Activated T-helper 2 cell treated with anti-CD3 and anti-CD28 coated beads, Interferon-gamma antibody, Interleukin-2, Interleukin-4, amounts not matched to agents 10 μg/mL and 5 μg/mL and 100 μg/mL, durations not matched to agents 14 hours and 24 hours and 36 hours (primary cell): ENCODE results near the gene DZANK1. TPM values are rescaled to one million over a fixed set of nuclear protein-coding genes. Genes with fewer than 3 reads are reported as not detected.
"Not testable (repeated sequence)": the region's sequence is repeated elsewhere in the genome, so short reads cannot be mapped to it uniquely, and the experiment has no call there.

Experiments used
- DNase-seq: peaks from one replicate; pipeline ENCODE4 v3.0.0; 2021; ENCODE audit warnings: low spot score
- H3K27ac Mint-ChIP-seq: one replicate; pipeline ENCODE4 v1.8.0; 2021; ENCODE audit warnings: mixed read lengths
- H3K27me3 Mint-ChIP-seq: one replicate; pipeline ENCODE4 v1.8.0; 2021; ENCODE audit warnings: low read depth, mixed read lengths
- H3K36me3 Mint-ChIP-seq: one replicate; pipeline ENCODE4 v1.8.0; 2021; ENCODE audit warnings: low read depth, mixed read lengths
- H3K4me1 Mint-ChIP-seq: one replicate; pipeline ENCODE4 v1.8.0; 2021; ENCODE audit warnings: low read depth, mixed read lengths
- H3K4me3 Mint-ChIP-seq: one replicate; pipeline ENCODE4 v1.8.0; 2021; ENCODE audit warnings: low read depth, mild to moderate bottlenecking, moderate library complexity, mixed read lengths
- H3K9me3 Mint-ChIP-seq: one replicate; pipeline ENCODE4 v1.8.0; 2021; ENCODE audit warnings: mixed read lengths
- intact Hi-C: fragments of 100-400 bp; cut with micrococcal nuclease; formaldehyde crosslinking; loops from one replicate; pipeline ENCODE4 v1.15.1; 2023
- total RNA-seq: library from RNA; stranded (reverse); gene quantifications from 2 replicates; pipeline ENCODE4 v1.2.3, GENCODE V29; 2022

DZANK1 gene
- total RNA-seq, 1 donor from 2014 or later = 1.3 TPM

- H3K4me3 Mint-ChIP-seq = no peak overlapping the region
- H3K27me3 Mint-ChIP-seq = no peaks in the 10 kb centered on the region
- no peak for DNase-seq
- H3K9me3 Mint-ChIP-seq = no peaks in the 10 kb centered on the region
- H3K27ac Mint-ChIP-seq = no peak overlapping the region
- H3K4me1 Mint-ChIP-seq = no peaks in the 10 kb centered on the region
- H3K36me3 Mint-ChIP-seq = no peaks in the 10 kb centered on the region
- intact Hi-C loops = no loop called here
Measured at GRCh38 chr20:18428490-18429173, 38.2 kb downstream of the DZANK1 start.

GRCh38 chr20:18427214-18427613 lies 39.6 kb downstream of the DZANK1 start:
- no peak overlapping the region for H3K27ac Mint-ChIP-seq
- DNase-seq = no peak
- H3K4me1 Mint-ChIP-seq = no peaks in the 10 kb centered on the region
- H3K36me3 Mint-ChIP-seq = no peaks in the 10 kb centered on the region
- H3K9me3 Mint-ChIP-seq = no peaks in the 10 kb centered on the region
- intact Hi-C loops = no loop called here
- no peak overlapping the region for H3K4me3 Mint-ChIP-seq
- H3K27me3 Mint-ChIP-seq = no peaks in the 10 kb centered on the region

GRCh38 chr20:18421608-18422007 lies 45.2 kb downstream of the DZANK1 start:
- Mint-ChIP-seq H3K4me3 (no peak overlapping the region), H3K27me3 (peaks cover 5% of the 10 kb centered on the region), H3K27ac (no peak overlapping the region), H3K36me3 (no peaks in the 10 kb centered on the region), H3K4me1 (no peaks in the 10 kb centered on the region), H3K9me3 (no peaks in the 10 kb centered on the region)
- intact Hi-C loops = no loop called here
- no peak for DNase-seq

- H3K9me3 Mint-ChIP-seq = no peaks in the 10 kb centered on the region
Measured at GRCh38 chr20:18416486-18416885, 50.3 kb downstream of the DZANK1 start.

GRCh38 chr20:18414140-18414539 lies 52.7 kb downstream of the DZANK1 start:
- peaks cover 6% of the 10 kb centered on the region for H3K4me1 Mint-ChIP-seq
- DNase-seq = no peak
- no peaks in the 10 kb centered on the region for H3K36me3 Mint-ChIP-seq
- peaks cover 4% of the 10 kb centered on the region for H3K27me3 Mint-ChIP-seq
- no peak overlapping the region for H3K27ac Mint-ChIP-seq
- no peak overlapping the region for H3K4me3 Mint-ChIP-seq
- intact Hi-C loops = loop anchor here (5.0 kb wide), 2 partner anchors 93 to 1248 kb away; partner anchors contain the start of gene SEC23B
- no peaks in the 10 kb centered on the region for H3K9me3 Mint-ChIP-seq

More at GRCh38 chr20:18416486-18416885, 50.3 kb downstream of the DZANK1 start:
- DNase-seq = no peak
- Mint-ChIP-seq H3K4me1 (peaks cover 6% of the 10 kb centered on the region), H3K36me3 (no peaks in the 10 kb centered on the region), H3K27me3 (peaks cover 4% of the 10 kb centered on the region), H3K27ac (no peak overlapping the region), H3K4me3 (no peak overlapping the region)
- intact Hi-C loops = no loop called here

- Mint-ChIP-seq H3K27ac (no peak overlapping the region), H3K4me1 (peaks cover 6% of the 10 kb centered on the region), H3K4me3 (no peak overlapping the region), H3K36me3 (no peaks in the 10 kb centered on the region), H3K27me3 (peaks cover under 1% of the 10 kb centered on the region), H3K9me3 (no peaks in the 10 kb centered on the region)
- DNase-seq = no peak
- intact Hi-C loops = loop anchor here (5.0 kb wide), 2 partner anchors 95 to 1250 kb away; partner anchors contain the start of gene SEC23B
Measured at GRCh38 chr20:18412221-18412901, 54.5 kb downstream of the DZANK1 start.

- Mint-ChIP-seq H3K4me1 (peaks cover 5% of the 10 kb centered on the region), H3K36me3 (no peaks in the 10 kb centered on the region), H3K27me3 (no peaks in the 10 kb centered on the region), H3K27ac (no peak overlapping the region), H3K9me3 (no peaks in the 10 kb centered on the region), H3K4me3 (no peak overlapping the region)
- no peak for DNase-seq
- intact Hi-C loops = no loop called here
Measured at GRCh38 chr20:18405826-18406225, 61.0 kb downstream of the DZANK1 start.

- H3K4me3 Mint-ChIP-seq = no peak overlapping the region
- H3K9me3 Mint-ChIP-seq = no peaks in the 10 kb centered on the region
- H3K4me1 Mint-ChIP-seq = peaks cover 5% of the 10 kb centered on the region
- DNase-seq = no peak
- no peaks in the 10 kb centered on the region for H3K36me3 Mint-ChIP-seq
- H3K27ac Mint-ChIP-seq = no peak overlapping the region
- intact Hi-C loops = no loop called here
- no peaks in the 10 kb centered on the region for H3K27me3 Mint-ChIP-seq
Measured at GRCh38 chr20:18404172-18404571, 62.7 kb downstream of the DZANK1 start.

- Mint-ChIP-seq H3K9me3 (no peaks in the 10 kb centered on the region), H3K36me3 (no peaks in the 10 kb centered on the region), H3K27ac (no peak overlapping the region), H3K4me3 (no peak overlapping the region), H3K27me3 (no peaks in the 10 kb centered on the region), H3K4me1 (peaks cover 5% of the 10 kb centered on the region)
- intact Hi-C loops = no loop called here
- no peak for DNase-seq
Measured at GRCh38 chr20:18403269-18403668, 63.6 kb downstream of the DZANK1 start.

- DNase-seq = no peak
- H3K4me3 Mint-ChIP-seq = no peak overlapping the region
- H3K36me3 Mint-ChIP-seq = no peaks in the 10 kb centered on the region
Measured at GRCh38 chr20:18401305-18401704, 65.5 kb downstream of the DZANK1 start.

GRCh38 chr20:18400460-18400859 lies 66.4 kb downstream of the DZANK1 start:
- intact Hi-C loops = no loop called here
- DNase-seq = no peak
- Mint-ChIP-seq H3K4me3 (no peak overlapping the region), H3K4me1 (peaks cover 5% of the 10 kb centered on the region), H3K36me3 (no peaks in the 10 kb centered on the region), H3K27ac (no peak overlapping the region), H3K27me3 (no peaks in the 10 kb centered on the region), H3K9me3 (no peaks in the 10 kb centered on the region)

More at GRCh38 chr20:18401305-18401704, 65.5 kb downstream of the DZANK1 start:
- H3K27me3 Mint-ChIP-seq = no peaks in the 10 kb centered on the region
- H3K4me1 Mint-ChIP-seq = peaks cover 5% of the 10 kb centered on the region
- H3K27ac Mint-ChIP-seq = no peak overlapping the region
- no peaks in the 10 kb centered on the region for H3K9me3 Mint-ChIP-seq
- intact Hi-C loops = no loop called here

- H3K9me3 Mint-ChIP-seq, intact Hi-C loops, H3K4me3 Mint-ChIP-seq, H3K4me1 Mint-ChIP-seq, H3K36me3 Mint-ChIP-seq, DNase-seq, H3K27ac Mint-ChIP-seq, H3K27me3 Mint-ChIP-seq: not testable (repeated sequence)
Measured at GRCh38 chr20:18398713-18399112, 68.1 kb downstream of the DZANK1 start.

GRCh38 chr20:18397030-18397429 lies 69.8 kb downstream of the DZANK1 start:
- no peak overlapping the region for H3K27ac Mint-ChIP-seq
- H3K36me3 Mint-ChIP-seq = no peaks in the 10 kb centered on the region
- H3K9me3 Mint-ChIP-seq = no peaks in the 10 kb centered on the region
- no peak for DNase-seq
- H3K4me1 Mint-ChIP-seq = no peaks in the 10 kb centered on the region
- intact Hi-C loops = no loop called here
- H3K4me3 Mint-ChIP-seq = no peak overlapping the region
- H3K27me3 Mint-ChIP-seq = no peaks in the 10 kb centered on the region
